Loucy (cell line): ENCODE results near the gene H6PD.

Source experiments
- EZH2phosphoT487 ChIP-seq: fragments of 200-600 bp; IDR thresholded peaks from 2 replicates; pipeline ENCODE4 v1.6.1; 2018; ENCODE audit warnings: antibody characterized with exemption, mild to moderate bottlenecking, moderate library complexity, borderline replicate concordance
- TF ChIP-seq, protein P1 (sequence below): fragments of 200-600 bp; sonication (generic); conservative IDR thresholded peaks from 2 replicates; pipeline ENCODE4 v1.5.1; 2014; ENCODE audit warnings: mild to moderate bottlenecking, antibody characterized with exemption, low read length

GRCh38 chr1:9246215-9246614, 11.6 kb downstream of the H6PD start:
- TF ChIP-seq, protein P1, sequence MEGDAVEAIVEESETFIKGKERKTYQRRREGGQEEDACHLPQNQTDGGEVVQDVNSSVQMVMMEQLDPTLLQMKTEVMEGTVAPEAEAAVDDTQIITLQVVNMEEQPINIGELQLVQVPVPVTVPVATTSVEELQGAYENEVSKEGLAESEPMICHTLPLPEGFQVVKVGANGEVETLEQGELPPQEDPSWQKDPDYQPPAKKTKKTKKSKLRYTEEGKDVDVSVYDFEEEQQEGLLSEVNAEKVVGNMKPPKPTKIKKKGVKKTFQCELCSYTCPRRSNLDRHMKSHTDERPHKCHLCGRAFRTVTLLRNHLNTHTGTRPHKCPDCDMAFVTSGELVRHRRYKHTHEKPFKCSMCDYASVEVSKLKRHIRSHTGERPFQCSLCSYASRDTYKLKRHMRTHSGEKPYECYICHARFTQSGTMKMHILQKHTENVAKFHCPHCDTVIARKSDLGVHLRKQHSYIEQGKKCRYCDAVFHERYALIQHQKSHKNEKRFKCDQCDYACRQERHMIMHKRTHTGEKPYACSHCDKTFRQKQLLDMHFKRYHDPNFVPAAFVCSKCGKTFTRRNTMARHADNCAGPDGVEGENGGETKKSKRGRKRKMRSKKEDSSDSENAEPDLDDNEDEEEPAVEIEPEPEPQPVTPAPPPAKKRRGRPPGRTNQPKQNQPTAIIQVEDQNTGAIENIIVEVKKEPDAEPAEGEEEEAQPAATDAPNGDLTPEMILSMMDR, result no peak
- TF ChIP-seq EZH2phosphoT487, result no peak
